Loucy (cell line): ENCODE measurements around the gene KCNQ5.

Experiments used
- H2AFZ ChIP-seq: fragments of 200-600 bp; sonication (generic); 2 replicates; pipeline ENCODE4 v1.6.0; 2016; ENCODE audit warnings: antibody characterized with exemption, mild to moderate bottlenecking, low read length, moderate library complexity
- H3F3A ChIP-seq: fragments of 200-600 bp; 2 replicates; pipeline ENCODE4 v1.6.0; 2016; ENCODE audit warnings: antibody characterized with exemption, low read depth, mild to moderate bottlenecking
- H3K27me3 ChIP-seq: fragments of 200-600 bp; sonication (generic); 2 replicates; pipeline ENCODE4 v1.6.1; 2014; ENCODE audit warnings: low read length, mild to moderate bottlenecking; ENCODE audit not compliant: insufficient read depth, poor library complexity, severe bottlenecking
- H3K36me3 ChIP-seq: fragments of 200-600 bp; sonication (generic); 2 replicates; pipeline ENCODE4 v1.6.1; 2016; ENCODE audit warnings: low read length; ENCODE audit not compliant: insufficient read depth
- H3K4me1 ChIP-seq: fragments of 200-600 bp; sonication (generic); 2 replicates; pipeline ENCODE4 v1.5.1; 2014; ENCODE audit warnings: low read length, mild to moderate bottlenecking; ENCODE audit not compliant: insufficient read depth, poor library complexity, severe bottlenecking
- H3K4me2 ChIP-seq: fragments of 200-600 bp; sonication (generic); 2 replicates; pipeline ENCODE4 v1.6.0; 2014; ENCODE audit warnings: antibody characterized with exemption, low read length, low read depth, mild to moderate bottlenecking; ENCODE audit not compliant: poor library complexity, severe bottlenecking
- H3K4me3 ChIP-seq: fragments of 200-600 bp; sonication (generic); 2 replicates; pipeline ENCODE4 v1.5.1; 2014; ENCODE audit warnings: low read length, mild to moderate bottlenecking, mixed read lengths; ENCODE audit not compliant: poor library complexity, severe bottlenecking
- H3K79me2 ChIP-seq: fragments of 200-600 bp; sonication (generic); 2 replicates; pipeline ENCODE4 v1.6.1; 2014; ENCODE audit warnings: low read length; ENCODE audit not compliant: insufficient read depth
- H3K9ac ChIP-seq: fragments of 200-600 bp; sonication (generic); 2 replicates; pipeline ENCODE4 v1.6.0; 2014; ENCODE audit warnings: mild to moderate bottlenecking, low read depth, low read length, moderate library complexity; ENCODE audit not compliant: poor library complexity, severe bottlenecking
- H3K9me2 ChIP-seq: fragments of 200-600 bp; sonication (generic); replicated peaks from 2 replicates; pipeline ENCODE4 v1.6.1; 2016; ENCODE audit warnings: low read depth, low read length, mixed read lengths
- H3K9me3 ChIP-seq: fragments of 200-600 bp; sonication (generic); 2 replicates; pipeline ENCODE4 v1.6.1; 2014; ENCODE audit warnings: mild to moderate bottlenecking, antibody characterized with exemption, low read length, low read depth; ENCODE audit not compliant: insufficient read depth
- H4K20me1 ChIP-seq: fragments of 200-600 bp; sonication (generic); 2 replicates; pipeline ENCODE4 v1.6.0; 2014; ENCODE audit warnings: antibody characterized with exemption, low read length, mild to moderate bottlenecking; ENCODE audit not compliant: insufficient read depth, poor library complexity, severe bottlenecking
- EZH2phosphoT487 ChIP-seq: fragments of 200-600 bp; IDR thresholded peaks from 2 replicates; pipeline ENCODE4 v1.6.1; 2018; ENCODE audit warnings: antibody characterized with exemption, mild to moderate bottlenecking, moderate library complexity, borderline replicate concordance
- TF ChIP-seq, protein P1 (sequence below): fragments of 200-600 bp; sonication (generic); conservative IDR thresholded peaks from 2 replicates; pipeline ENCODE4 v1.5.1; 2014; ENCODE audit warnings: mild to moderate bottlenecking, antibody characterized with exemption, low read length

Gene KCNQ5

GRCh38 chr6:72824833-72825232 is 203.0 kb downstream of the KCNQ5 start:
- Histone ChIP-seq H3K4me3 (no peak overlapping the region), H3K9ac (no peak overlapping the region), H3K9me3 (no peaks in the 10 kb centered on the region), H4K20me1 (no peaks in the 10 kb centered on the region), H3K27me3 (no peaks in the 10 kb centered on the region), H3K36me3 (no peaks in the 10 kb centered on the region), H3K4me1 (no peaks in the 10 kb centered on the region), H3K9me2 (no peaks in the 10 kb centered on the region), H3F3A (no peaks in the 10 kb centered on the region), H2AFZ (no peak overlapping the region), H3K79me2 (no peaks in the 10 kb centered on the region), H3K4me2 (no peak overlapping the region)
- TF ChIP-seq, protein P1, sequence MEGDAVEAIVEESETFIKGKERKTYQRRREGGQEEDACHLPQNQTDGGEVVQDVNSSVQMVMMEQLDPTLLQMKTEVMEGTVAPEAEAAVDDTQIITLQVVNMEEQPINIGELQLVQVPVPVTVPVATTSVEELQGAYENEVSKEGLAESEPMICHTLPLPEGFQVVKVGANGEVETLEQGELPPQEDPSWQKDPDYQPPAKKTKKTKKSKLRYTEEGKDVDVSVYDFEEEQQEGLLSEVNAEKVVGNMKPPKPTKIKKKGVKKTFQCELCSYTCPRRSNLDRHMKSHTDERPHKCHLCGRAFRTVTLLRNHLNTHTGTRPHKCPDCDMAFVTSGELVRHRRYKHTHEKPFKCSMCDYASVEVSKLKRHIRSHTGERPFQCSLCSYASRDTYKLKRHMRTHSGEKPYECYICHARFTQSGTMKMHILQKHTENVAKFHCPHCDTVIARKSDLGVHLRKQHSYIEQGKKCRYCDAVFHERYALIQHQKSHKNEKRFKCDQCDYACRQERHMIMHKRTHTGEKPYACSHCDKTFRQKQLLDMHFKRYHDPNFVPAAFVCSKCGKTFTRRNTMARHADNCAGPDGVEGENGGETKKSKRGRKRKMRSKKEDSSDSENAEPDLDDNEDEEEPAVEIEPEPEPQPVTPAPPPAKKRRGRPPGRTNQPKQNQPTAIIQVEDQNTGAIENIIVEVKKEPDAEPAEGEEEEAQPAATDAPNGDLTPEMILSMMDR: no peak
- TF ChIP-seq EZH2phosphoT487: no peak

DNA sequence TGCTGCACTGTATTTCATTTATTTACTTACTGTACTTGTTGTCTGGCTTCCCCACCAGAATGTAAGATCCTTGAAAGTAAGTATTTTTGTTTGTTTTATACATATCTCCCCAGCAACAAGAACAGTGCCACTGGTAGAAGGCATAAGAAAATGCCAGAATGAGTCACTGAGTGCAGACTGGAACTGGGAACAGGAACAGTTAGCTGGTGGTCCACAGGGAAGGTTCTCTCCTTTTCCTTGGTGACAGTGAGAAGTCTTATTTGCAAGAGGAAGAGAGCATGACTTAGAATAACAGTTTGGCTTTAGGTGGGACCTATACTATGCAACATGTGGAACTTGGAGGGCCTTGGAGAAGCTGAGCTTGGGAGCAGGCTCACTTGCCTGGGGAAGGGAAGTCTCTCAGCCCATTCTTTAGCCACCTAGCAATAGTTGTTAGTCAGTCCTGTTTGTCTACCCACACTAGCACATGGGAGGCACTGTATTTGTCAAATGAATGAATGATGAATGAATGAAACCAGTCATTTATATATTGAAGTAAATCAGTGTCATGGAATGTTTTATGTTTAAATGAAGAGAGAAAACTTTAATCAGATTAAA is 203.5 kb downstream of the KCNQ5 start:
- H2AFZ ChIP-seq: no peak overlapping the region
- no peaks in the 10 kb centered on the region for H3K9me3 ChIP-seq
- TF ChIP-seq EZH2phosphoT487: no peak
- TF ChIP-seq, protein P1: no peak
- no peaks in the 10 kb centered on the region for H3K79me2 ChIP-seq
- H3K9me2 ChIP-seq: no peaks in the 10 kb centered on the region
- no peaks in the 10 kb centered on the region for H4K20me1 ChIP-seq
- H3K9ac ChIP-seq: no peak overlapping the region
- H3K36me3 ChIP-seq: no peaks in the 10 kb centered on the region
- no peaks in the 10 kb centered on the region for H3F3A ChIP-seq
- no peaks in the 10 kb centered on the region for H3K4me1 ChIP-seq
- H3K4me3 ChIP-seq: no peak overlapping the region
- no peak overlapping the region for H3K4me2 ChIP-seq
- no peaks in the 10 kb centered on the region for H3K27me3 ChIP-seq

DNA sequence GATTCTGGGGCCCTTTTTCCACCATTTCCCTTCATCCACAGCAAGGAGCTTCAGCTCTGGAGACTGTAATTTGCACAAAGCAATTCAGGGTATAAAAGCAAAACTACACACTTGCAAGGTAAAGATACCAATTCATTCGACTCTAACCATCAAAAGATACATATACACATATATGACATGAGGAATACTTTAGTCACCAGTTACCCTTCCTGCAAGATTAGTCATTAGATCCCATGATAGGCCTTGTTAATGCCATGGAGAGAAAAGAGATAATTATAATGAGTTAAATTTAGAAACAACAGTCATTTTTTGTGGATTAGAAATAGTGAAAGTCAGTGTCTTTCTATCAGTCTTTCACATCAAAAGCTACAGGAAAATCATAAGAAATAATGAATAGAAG is 204.2 kb downstream of the KCNQ5 start:
- Histone ChIP-seq H3K27me3 (no peaks in the 10 kb centered on the region), H3F3A (no peaks in the 10 kb centered on the region), H3K79me2 (no peaks in the 10 kb centered on the region), H3K4me1 (no peaks in the 10 kb centered on the region), H3K36me3 (no peaks in the 10 kb centered on the region), H3K4me2 (no peak overlapping the region), H3K9me2 (no peaks in the 10 kb centered on the region), H3K9me3 (no peaks in the 10 kb centered on the region), H2AFZ (no peak overlapping the region), H3K4me3 (no peak overlapping the region), H4K20me1 (no peaks in the 10 kb centered on the region), H3K9ac (no peak overlapping the region)
- TF ChIP-seq, protein P1: no peak
- no peak for TF ChIP-seq EZH2phosphoT487
